H1 (cell line): ENCODE results near the gene SPC25. TPM values are rescaled to one million over a fixed set of nuclear protein-coding genes. Genes with fewer than 3 reads are reported as not detected.

Source experiments
- CTCF ChIA-PET: fragments of 300-600 bp; sonication (Branson Sonifier 250); formaldehyde crosslinking; loops from one replicate; lab custom pipeline; 2021; ENCODE audit not compliant: partially characterized antibody; lab: Charles Lee
- POLR2A ChIA-PET: fragments of 300-600 bp; sonication (Branson Sonifier 250); formaldehyde crosslinking; loops from one replicate; lab custom pipeline; 2021; ENCODE audit warnings: inconsistent platforms; ENCODE audit not compliant: partially characterized antibody; lab: Charles Lee
- DNase-seq, 2 experiments: peaks; one replicate each; pipeline versions ENCODE4 v3.0.0 to v3.0.0-alpha.2; 2010 to 2022; ENCODE audit warnings: low spot score in 2 of 2, low read depth in 1 of 2, mixed read lengths in 1 of 2
- FAIRE-seq: peaks from 2 replicates; lab custom pipeline; 2011; peaks lifted over from hg19 to GRCh38; lab: Jason Lieb, UNC
- H2AFZ ChIP-seq: 2 replicates; pipeline ENCODE4 v1.8.1; 2012; ENCODE audit warnings: low read length, inconsistent platforms
- H2AK5ac ChIP-seq: 2 replicates; pipeline ENCODE4 v1.6.1; 2013; ENCODE audit warnings: low read depth, low read length
- H2BK120ac ChIP-seq: replicated peaks from 2 replicates; pipeline ENCODE3; 2013; ENCODE audit warnings: low read depth, low read length, inconsistent platforms
- H2BK12ac ChIP-seq: 2 replicates; pipeline ENCODE4 v1.6.1; 2013; ENCODE audit warnings: low read depth, low read length
- H2BK15ac ChIP-seq: 2 replicates; pipeline ENCODE4 v1.6.1; 2013; ENCODE audit warnings: low read length
- H2BK20ac ChIP-seq: 2 replicates; pipeline ENCODE4 v1.6.1; 2013; ENCODE audit warnings: low read length
- H2BK5ac ChIP-seq: 2 replicates; pipeline ENCODE4 v1.6.1; 2013; ENCODE audit warnings: low read depth, low read length
- H3K14ac ChIP-seq: 2 replicates; pipeline ENCODE4 v1.6.1; 2013; ENCODE audit warnings: inconsistent platforms; ENCODE audit not compliant: insufficient read length
- H3K18ac ChIP-seq: 2 replicates; pipeline ENCODE4 v1.6.1; 2013; ENCODE audit warnings: low read length; ENCODE audit errors: extremely low read depth
- H3K23ac ChIP-seq: 2 replicates; pipeline ENCODE4 v1.6.1; 2013; ENCODE audit warnings: inconsistent platforms; ENCODE audit not compliant: insufficient read length
- H3K23me2 ChIP-seq: 2 replicates; pipeline ENCODE4 v1.6.1; 2013; ENCODE audit warnings: low read depth, low read length
- H3K27ac ChIP-seq: 2 replicates; pipeline ENCODE4 v1.6.1; 2011; ENCODE audit warnings: low read depth, low read length, inconsistent platforms
- H3K27me3 ChIP-seq, 4 experiments: replicated peaks in 1 of 4; 1 replicate in 1 of 4; 2 replicates in 3 of 4; pipeline versions ENCODE4 v1.6.1 to v1.8.1; 2011 to 2013; ENCODE audit warnings: low read length in 3 of 4, mild to moderate bottlenecking in 3 of 4, inconsistent platforms in 2 of 4, mixed read lengths in 2 of 4, moderate library complexity in 1 of 4; ENCODE audit not compliant: control insufficient read depth in 3 of 4, insufficient read depth in 3 of 4; ENCODE audit errors: extremely low read depth in 1 of 4
- H3K36me3 ChIP-seq, 4 experiments: 2 replicates each; pipeline versions ENCODE4 v1.6.1 to v1.8.1; 2011 to 2013; ENCODE audit warnings: mild to moderate bottlenecking in 4 of 4, low read length in 3 of 4, moderate library complexity in 2 of 4, control low read depth in 1 of 4, inconsistent platforms in 1 of 4; ENCODE audit not compliant: insufficient read depth in 4 of 4, control insufficient read depth in 2 of 4
- H3K4ac ChIP-seq: replicated peaks from 2 replicates; pipeline ENCODE3; 2013; ENCODE audit warnings: low read length, low read depth, mixed read lengths, inconsistent platforms; ENCODE audit not compliant: insufficient read length
- H3K4me1 ChIP-seq, 4 experiments: replicated peaks in 1 of 4; 1 replicate in 1 of 4; 2 replicates in 3 of 4; pipeline versions ENCODE4 v1.6.1 to v1.8.1; 2011 to 2013; ENCODE audit warnings: low read length in 3 of 4, inconsistent platforms in 2 of 4, mixed read lengths in 1 of 4; ENCODE audit not compliant: insufficient read depth in 4 of 4, control insufficient read depth in 3 of 4
- H3K4me2 ChIP-seq, 2 experiments: 2 replicates each; pipeline versions ENCODE4 v1.6.1 to v1.8.1; 2011 to 2013; ENCODE audit warnings: low read depth in 2 of 2, low read length in 2 of 2, control low read depth in 1 of 2, inconsistent platforms in 1 of 2, mild to moderate bottlenecking in 1 of 2; ENCODE audit not compliant: insufficient read depth in 1 of 2
- H3K4me3 ChIP-seq, 4 experiments: fragments of 200-600, 300-600 bp in 1 of 4; sonication (generic), shearing (Covaris generic), sonication (Bioruptor Twin) in 1 of 4; 2 replicates each; pipeline versions ENCODE4 v1.5.1 to v1.8.1; 2011 to 2016; ENCODE audit warnings: low read length in 4 of 4, low read depth in 3 of 4, control low read depth in 2 of 4, inconsistent platforms in 2 of 4, mild to moderate bottlenecking in 2 of 4, mixed read lengths in 1 of 4, moderate library complexity in 1 of 4; ENCODE audit not compliant: insufficient read depth in 2 of 4; ENCODE audit errors: extremely low read depth in 1 of 4
- H3K56ac ChIP-seq: replicated peaks from 2 replicates; pipeline ENCODE3; 2013; ENCODE audit warnings: low read depth, mild to moderate bottlenecking, mixed read lengths, low read length, inconsistent platforms; ENCODE audit not compliant: insufficient read length
- H3K79me1 ChIP-seq: 2 replicates; pipeline ENCODE4 v1.6.1; 2013; ENCODE audit warnings: low read depth, low read length, control low read depth
- H3K79me2 ChIP-seq, 2 experiments: 2 replicates each; pipeline versions ENCODE4 v1.6.1 to v1.8.1; 2012 to 2013; ENCODE audit warnings: low read length in 2 of 2, mild to moderate bottlenecking in 2 of 2, inconsistent platforms in 1 of 2; ENCODE audit not compliant: insufficient read depth in 2 of 2, control insufficient read depth in 1 of 2
- H3K9ac ChIP-seq, 4 experiments: replicated peaks in 1 of 4; 1 replicate in 1 of 4; 2 replicates in 3 of 4; pipeline versions ENCODE4 v1.6.1 to v1.8.1; 2011 to 2013; ENCODE audit warnings: low read depth in 3 of 4, low read length in 3 of 4, control low read depth in 2 of 4, mild to moderate bottlenecking in 2 of 4, moderate library complexity in 2 of 4, inconsistent platforms in 1 of 4; ENCODE audit errors: extremely low read depth in 1 of 4
- H3K9me3 ChIP-seq, 2 experiments: 2 replicates each; pipeline versions ENCODE4 v1.6.1 to v1.8.1; 2012 to 2013; ENCODE audit warnings: mild to moderate bottlenecking in 2 of 2, moderate library complexity in 2 of 2, control low read depth in 1 of 2, inconsistent platforms in 1 of 2, low read depth in 1 of 2, low read length in 1 of 2, mixed read lengths in 1 of 2; ENCODE audit not compliant: insufficient read depth in 2 of 2
- H4K20me1 ChIP-seq, 2 experiments: replicated peaks in 1 of 2; 2 replicates each; pipeline versions ENCODE3 to v1.8.1; 2011 to 2013; ENCODE audit warnings: inconsistent platforms in 2 of 2, low read length in 2 of 2, mild to moderate bottlenecking in 1 of 2; ENCODE audit not compliant: insufficient read depth in 2 of 2, control insufficient read depth in 1 of 2
- H4K5ac ChIP-seq: 2 replicates; pipeline ENCODE4 v1.6.1; 2013; ENCODE audit warnings: low read length, low read depth, mixed read lengths, inconsistent platforms; ENCODE audit not compliant: insufficient read length
- H4K8ac ChIP-seq: 2 replicates; pipeline ENCODE4 v1.8.0; 2013; ENCODE audit warnings: mild to moderate bottlenecking, moderate library complexity, low read length, inconsistent platforms; ENCODE audit not compliant: insufficient read depth; ENCODE audit errors: extremely low read depth
- H4K91ac ChIP-seq: replicated peaks from 2 replicates; pipeline ENCODE3; 2013; ENCODE audit warnings: low read length, mixed read lengths, inconsistent platforms; ENCODE audit not compliant: insufficient read length
- BACH1 ChIP-seq: IDR thresholded peaks from 2 replicates; pipeline ENCODE4 v1.6.1; 2012; ENCODE audit warnings: low read length, improper control_type of control experiment
- BRCA1 ChIP-seq: IDR thresholded peaks from 2 replicates; pipeline ENCODE4 v1.6.1; 2012; ENCODE audit warnings: low read depth, low read length, improper control_type of control experiment
- CHD1 ChIP-seq: IDR thresholded peaks from 2 replicates; pipeline ENCODE4 v1.6.1; 2012; ENCODE audit warnings: low read depth, low read length, improper control_type of control experiment
- EZH2 ChIP-seq: fragments of 200-600 bp; sonication (generic); IDR thresholded peaks from 2 replicates; pipeline ENCODE4 v1.7.1; 2012; ENCODE audit warnings: low read depth, mild to moderate bottlenecking, moderate library complexity, low read length, inconsistent platforms; ENCODE audit not compliant: severe bottlenecking
- FOSL1 ChIP-seq: IDR thresholded peaks from 2 replicates; pipeline ENCODE4 v1.6.1; 2011; ENCODE audit warnings: mild to moderate bottlenecking, low read depth, low read length, moderate library complexity; ENCODE audit not compliant: insufficient read depth
- HDAC2 ChIP-seq, 2 experiments: fragments of 300-600 bp in 1 of 2; sonication (generic) in 1 of 2; IDR thresholded peaks; 2 replicates each; pipeline ENCODE4 v1.6.1; 2011 to 2012; ENCODE audit warnings: low read depth in 2 of 2, low read length in 2 of 2, mild to moderate bottlenecking in 2 of 2, moderate library complexity in 2 of 2, borderline replicate concordance in 1 of 2, inconsistent platforms in 1 of 2
- JUND ChIP-seq: IDR thresholded peaks from 2 replicates; pipeline ENCODE4 v1.6.1; 2011; ENCODE audit warnings: mild to moderate bottlenecking, improper control_type of control experiment, low read length
- RNF2 ChIP-seq: fragments of 200-900, 300-1000 bp; sonication (generic); IDR thresholded peaks from 2 replicates; pipeline ENCODE4 v1.7.1; 2016; ENCODE audit warnings: borderline replicate concordance, low read depth, mild to moderate bottlenecking, antibody characterized with exemption, low read length; ENCODE audit not compliant: poor library complexity, severe bottlenecking; ENCODE audit errors: missing control alignments
- SAP30 ChIP-seq: fragments of 300-600 bp; sonication (generic); IDR thresholded peaks from 2 replicates; pipeline ENCODE4 v1.7.1; 2012; ENCODE audit warnings: low read length, moderate library complexity, mild to moderate bottlenecking, inconsistent platforms; ENCODE audit not compliant: insufficient read depth, insufficient replicate concordance
- SP1 ChIP-seq: IDR thresholded peaks from 2 replicates; pipeline ENCODE4 v1.6.1; 2011; ENCODE audit warnings: low read depth, low read length
- SP4 ChIP-seq: IDR thresholded peaks from 2 replicates; pipeline ENCODE4 v1.6.1; 2012; ENCODE audit warnings: low read length, inconsistent platforms
- TEAD4 ChIP-seq: IDR thresholded peaks from 2 replicates; pipeline ENCODE4 v1.6.1; 2012; ENCODE audit warnings: low read depth, low read length, inconsistent platforms, mixed read lengths
- WGBS, 2 experiments: shearing (Covaris generic) in 1 of 2; methylation state at CpG; one replicate each; pipeline versions ENCODE4 v1.1.6 to v1.1.7; 2013 to 2015; ENCODE audit warnings: low lambda C conversion rate in 2 of 2, mixed read lengths in 2 of 2, inconsistent platforms in 1 of 2, low coverage in 1 of 2, missing lambda C conversion rate in 1 of 2; ENCODE audit not compliant: insufficient replicate concordance in 2 of 2, insufficient coverage in 1 of 2, insufficient read length in 1 of 2; ENCODE audit errors: extremely low coverage in 1 of 2, missing lambda C conversion rate in 1 of 2; 5-methylcytosine and 5-hydroxymethylcytosine counted together
- polyA plus RNA-seq, 7 experiments: library from polyadenylated mRNA; depleted of rRNA in 3 of 7; stranded (reverse) in 5 of 7; unstranded in 2 of 7; fragments of >200 nt in 5 of 7; fragments of 200-250 nt in 2 of 7; gene quantifications; 1 replicate in 5 of 7; 2 replicates in 1 of 7; 4 replicates in 1 of 7; pipeline versions ENCODE4 v1.2.1 to v1.2.3, GENCODE V29; 2011 to 2013; ENCODE audit warnings: missing spikeins in 2 of 7, mixed read lengths in 2 of 7
- total RNA-seq: library from RNA; stranded (reverse); fragmentation: NEBNext Ultra II Directional; extraction: Animal tissue kit (Norgen Biotek cat#: 25700); gene quantifications from 2 replicates; pipeline ENCODE4 v1.2.1, GENCODE V29; 2021

The SPC25 gene
- total and polyA plus RNA-seq, 2 of the 8 experiments (the other 6 are each of a cell fraction or from before 2014, with no cell fraction given), result 21.0 to 34.7 TPM

- H3K4ac ChIP-seq, result no peak overlapping the region
- WGBS, 2 experiments, result 91% methylated on average over 3 of the region's 3 CpGs; no CpG with 5 or more reads in 1 of the 2 experiments
- no peak overlapping the region for H3K4me3 ChIP-seq
- CTCF ChIA-PET, result interaction anchor here (1.0 kb wide), 1 partner anchor 24 kb away, joined by 3 read pairs; no protein-coding TSS in a partner anchor
- TF ChIP-seq BRCA1, result no peak
- no peak for TF ChIP-seq JUND
- no peak for TF ChIP-seq HDAC2 (IDR thresholded peaks at IDR 0.05; ENCODE audit: borderline replicate concordance in 1 of 2, low read depth in 2 of 2, low read length in 2 of 2)
- TF ChIP-seq TEAD4, result no peak
- TF ChIP-seq EZH2, result no peak
- no peak for TF ChIP-seq BACH1
- TF ChIP-seq CHD1, result no peak
- TF ChIP-seq FOSL1, result no peak
- TF ChIP-seq SP4, result no peak
- no peak for TF ChIP-seq SP1
- no peak for TF ChIP-seq SAP30
- no peak for TF ChIP-seq RNF2
- H2AK5ac ChIP-seq, result no peak overlapping the region
- no peak overlapping the region for H3K18ac ChIP-seq
- no peak overlapping the region for H3K9ac ChIP-seq
- H2BK20ac ChIP-seq, result no peak overlapping the region
- H3K9me3 ChIP-seq, result no peaks in the 10 kb centered on the region
- H4K91ac ChIP-seq, result no peak overlapping the region
- H3K23me2 ChIP-seq, result no peaks in the 10 kb centered on the region
- H3K79me1 ChIP-seq, result no peaks in the 10 kb centered on the region
- no peak overlapping the region for H3K23ac ChIP-seq
- no peak overlapping the region for H2BK5ac ChIP-seq
- H4K20me1 ChIP-seq, result no peaks in the 10 kb centered on the region
- H3K56ac ChIP-seq, result no peak overlapping the region
- H2BK12ac ChIP-seq, result no peak overlapping the region
- no peak overlapping the region for H4K8ac ChIP-seq
- no peak overlapping the region for H2BK15ac ChIP-seq
- H3K36me3 ChIP-seq, result no peaks in the 10 kb centered on the region
- no peak overlapping the region for H2BK120ac ChIP-seq
- no peak overlapping the region for H3K14ac ChIP-seq
- FAIRE-seq, result no peak
- no peak overlapping the region for H3K4me2 ChIP-seq
- no peak overlapping the region for H2AFZ ChIP-seq
- H3K4me1 ChIP-seq, result peaks cover 10 to 20% (median 14%) of the 10 kb centered on the region in 4 experiments; a peak in 6 of 7 replicates
- no peak overlapping the region for H3K27ac ChIP-seq
- no peaks in the 10 kb centered on the region for H3K79me2 ChIP-seq
- DNase-seq, result no peak
- H4K5ac ChIP-seq, result no peak overlapping the region
- peaks cover 0 to 2% (median 0%) of the 10 kb centered on the region in 4 experiments; a peak in 1 of 7 replicates for H3K27me3 ChIP-seq
- POLR2A ChIA-PET, result no interaction called here
Measured at GRCh38 chr2:168904358-168904757, 14.1 kb upstream of the SPC25 start.
